Peyer's patch (tissue), 4 donors: ENCODE results near the gene RET. TPM values are rescaled to one million over a fixed set of nuclear protein-coding genes. Genes with fewer than 3 reads are reported as not detected.
"Not testable (repeated sequence)": the region's sequence is repeated elsewhere in the genome, so short reads cannot be mapped to it uniquely, and the experiment has no call there.

ENCODE experiments used
- DNase-seq, 3 donors: peaks; one replicate each; pipeline ENCODE4 v3.0.0-alpha.2; 2017 to 2019
- H3K27ac ChIP-seq, 4 donors: fragments of 200-600 bp; sonication (generic); one replicate each; pipeline ENCODE4 v1.5.1; 2016 to 2019
- H3K27me3 ChIP-seq, 2 donors: fragments of 200-600 bp; sonication (generic); one replicate each; pipeline ENCODE4 v1.5.1; 2019
- H3K36me3 ChIP-seq, 3 donors: fragments of 200-600 bp; sonication (generic); one replicate each; pipeline ENCODE4 v1.5.1; 2016 to 2019
- H3K4me1 ChIP-seq, 4 donors: fragments of 200-600 bp; sonication (generic); one replicate each; pipeline ENCODE4 v1.5.1; 2016 to 2019
- H3K4me3 ChIP-seq, 4 donors: fragments of 200-600 bp; sonication (generic); 1 replicate in 3 of 4; 2 replicates in 1 of 4; pipeline ENCODE4 v1.5.1; 2016 to 2019; ENCODE audit warnings: mild to moderate bottlenecking in 1 of 4
- H3K9me3 ChIP-seq, 4 donors: fragments of 200-600 bp; sonication (generic); one replicate each; pipeline ENCODE4 v1.5.1; 2016 to 2019; ENCODE audit warnings: mild to moderate bottlenecking in 1 of 4
- CTCF ChIP-seq, 6 experiments: fragments of 450-650 bp in 4 of 6; fragments of 200-600 bp in 2 of 6; sonication (generic) in 1 of 6; IDR thresholded peaks; one replicate each; pipeline ENCODE4 v1.5.1; 2017 to 2019; ENCODE audit warnings: antibody characterized with exemption in 6 of 6, mild to moderate bottlenecking in 3 of 6, moderate library complexity in 1 of 6
- POLR2A ChIP-seq, 2 donors: fragments of 450-650 bp; IDR thresholded peaks; one replicate each; pipeline ENCODE4 v1.5.1; 2017; ENCODE audit warnings: antibody characterized with exemption in 2 of 2, mild to moderate bottlenecking in 2 of 2, moderate library complexity in 2 of 2
- total RNA-seq, 4 donors: library from RNA; depleted of rRNA; stranded (reverse); fragments of >200 nt; gene quantifications; one replicate each; pipeline ENCODE4 v1.1.0, GENCODE V29; 2016

Gene RET
- total RNA-seq, 4 donors from 2014 or later: 1.2 to 5.8 (median 1.7) TPM

- Histone ChIP-seq H3K9me3 (no peaks in the 10 kb centered on the region), H3K27ac (no peak overlapping the region), H3K27me3 (no peaks in the 10 kb centered on the region), H3K4me3 (no peak overlapping the region), H3K4me1 (peaks cover 0 to 23% (median 0%) of the 10 kb centered on the region in 4 donors), H3K36me3 (no peaks in the 10 kb centered on the region)
- TF ChIP-seq CTCF (IDR thresholded peaks at IDR 0.05): no peak
- no peak for TF ChIP-seq POLR2A (IDR thresholded peaks at IDR 0.05)
- no peak for DNase-seq
Observed at GRCh38 chr10:43145311-43145710, 68.4 kb downstream of the RET start.

- not testable (repeated sequence) for H3K9me3 ChIP-seq, DNase-seq, H3K36me3 ChIP-seq, H3K27ac ChIP-seq, H3K4me3 ChIP-seq, H3K27me3 ChIP-seq
- H3K4me1 ChIP-seq: peaks cover 0 to 17% (median 0%) of the 10 kb centered on the region in 4 donors
Observed at GRCh38 chr10:43145936-43146335, 69.1 kb downstream of the RET start.

GRCh38 chr10:43151371-43151770 is 74.5 kb downstream of the RET start:
- Histone ChIP-seq H3K27ac (no peak overlapping the region), H3K27me3 (no peaks in the 10 kb centered on the region), H3K4me1 (no peaks in the 10 kb centered on the region), H3K4me3 (no peak overlapping the region), H3K9me3 (no peaks in the 10 kb centered on the region), H3K36me3 (no peaks in the 10 kb centered on the region)
- TF ChIP-seq CTCF (IDR thresholded peaks at IDR 0.05): no peak
- no peak for TF ChIP-seq POLR2A (IDR thresholded peaks at IDR 0.05)
- DNase-seq: no peak

- H3K36me3 ChIP-seq: no peaks in the 10 kb centered on the region
- H3K27me3 ChIP-seq: no peaks in the 10 kb centered on the region
- H3K4me3 ChIP-seq: no peak overlapping the region
- H3K27ac ChIP-seq: no peak overlapping the region
- no peak for TF ChIP-seq CTCF (IDR thresholded peaks at IDR 0.05)
- no peak for TF ChIP-seq POLR2A (IDR thresholded peaks at IDR 0.05)
- no peak for DNase-seq
- H3K4me1 ChIP-seq: no peaks in the 10 kb centered on the region
- H3K9me3 ChIP-seq: no peaks in the 10 kb centered on the region
Observed at GRCh38 chr10:43153901-43154300, 77.0 kb downstream of the RET start.

GRCh38 chr10:43155221-43155620 is 78.4 kb downstream of the RET start:
- H3K9me3 ChIP-seq: no peaks in the 10 kb centered on the region
- no peaks in the 10 kb centered on the region for H3K4me1 ChIP-seq
- H3K27me3 ChIP-seq: no peaks in the 10 kb centered on the region
- H3K36me3 ChIP-seq: no peaks in the 10 kb centered on the region
- no peak for TF ChIP-seq CTCF (IDR thresholded peaks at IDR 0.05)
- no peak for TF ChIP-seq POLR2A (IDR thresholded peaks at IDR 0.05)
- DNase-seq: no peak
- no peak overlapping the region for H3K27ac ChIP-seq
- H3K4me3 ChIP-seq: no peak overlapping the region

- H3K4me3 ChIP-seq: no peak overlapping the region
- no peaks in the 10 kb centered on the region for H3K9me3 ChIP-seq
- no peak for DNase-seq
- H3K27me3 ChIP-seq: no peaks in the 10 kb centered on the region
- TF ChIP-seq CTCF (IDR thresholded peaks at IDR 0.05) (no peak), POLR2A (IDR thresholded peaks at IDR 0.05) (no peak)
- no peaks in the 10 kb centered on the region for H3K4me1 ChIP-seq
- H3K36me3 ChIP-seq: no peaks in the 10 kb centered on the region
- H3K27ac ChIP-seq: no peak overlapping the region
Observed at GRCh38 chr10:43155741-43156140, 78.9 kb downstream of the RET start.
